Keratinocyte (primary cell): ENCODE data around the gene RBMS3. TPM values are rescaled to one million over a fixed set of nuclear protein-coding genes. Genes with fewer than 3 reads are reported as not detected.
A peak's percentile ranks its signal among the peaks of the same experiment; 100 is the strongest.
"Not testable (repeated sequence)": the region's sequence is repeated elsewhere in the genome, so short reads cannot be mapped to it uniquely, and the experiment has no call there.

Experiments used
- DNase-seq: peaks from one replicate; pipeline ENCODE4 v3.0.0-alpha.2; 2011; ENCODE audit warnings: low read depth, missing footprints, low spot score
- FAIRE-seq: peaks from 2 replicates; lab custom pipeline; 2011; peaks lifted over from hg19 to GRCh38; lab: Jason Lieb, UNC
- H2AFZ ChIP-seq: 2 replicates; pipeline ENCODE4 v1.6.0; 2012; ENCODE audit warnings: low read length, control low read depth, inconsistent platforms; ENCODE audit not compliant: control insufficient read depth
- H3K27ac ChIP-seq: 2 replicates; pipeline ENCODE4 v1.5.1; 2011; ENCODE audit warnings: low read length; ENCODE audit not compliant: control insufficient read depth, insufficient read depth
- H3K27me3 ChIP-seq: 3 replicates; pipeline ENCODE4 v1.6.0; 2011; ENCODE audit warnings: low read length; ENCODE audit not compliant: control insufficient read depth, insufficient read depth; ENCODE audit errors: extremely low read depth
- H3K36me3 ChIP-seq, 2 experiments: 2 replicates in 1 of 2; 3 replicates in 1 of 2; pipeline ENCODE4 v1.5.1; 2011; ENCODE audit warnings: low read length in 2 of 2, mild to moderate bottlenecking in 1 of 2; ENCODE audit not compliant: control insufficient read depth in 2 of 2, insufficient read depth in 2 of 2; ENCODE audit errors: extremely low read depth in 1 of 2
- H3K4me1 ChIP-seq: 3 replicates; pipeline ENCODE4 v1.5.1; 2011; ENCODE audit warnings: low read length; ENCODE audit not compliant: control insufficient read depth, insufficient read depth; ENCODE audit errors: extremely low read depth
- H3K4me2 ChIP-seq: 3 replicates; pipeline ENCODE4 v1.6.0; 2011; ENCODE audit warnings: low read depth, low read length; ENCODE audit not compliant: control insufficient read depth, insufficient read depth; ENCODE audit errors: extremely low read depth
- H3K4me3 ChIP-seq, 3 experiments: fragments of 200-600 bp in 1 of 3; sonication (generic) in 1 of 3; 2 replicates in 2 of 3; 3 replicates in 1 of 3; pipeline ENCODE4 v1.5.1; 2011 to 2016; ENCODE audit warnings: low read length in 3 of 3, mild to moderate bottlenecking in 3 of 3, control low read depth in 2 of 3, inconsistent platforms in 1 of 3, low read depth in 1 of 3, mixed read lengths in 1 of 3, mixed run types in 1 of 3, moderate library complexity in 1 of 3; ENCODE audit not compliant: control insufficient read depth in 2 of 3, insufficient read depth in 2 of 3; ENCODE audit errors: extremely low read depth in 1 of 3
- H3K79me2 ChIP-seq: 2 replicates; pipeline ENCODE4 v1.6.0; 2012; ENCODE audit warnings: low read length; ENCODE audit not compliant: control insufficient read depth, insufficient read depth
- H3K9ac ChIP-seq: 3 replicates; pipeline ENCODE4 v1.6.0; 2011; ENCODE audit warnings: low read length; ENCODE audit not compliant: control insufficient read depth, insufficient read depth; ENCODE audit errors: extremely low read depth
- H3K9me1 ChIP-seq: 3 replicates; pipeline ENCODE4 v1.6.0; 2011; ENCODE audit warnings: low read length; ENCODE audit not compliant: control insufficient read depth, insufficient read depth; ENCODE audit errors: extremely low read depth
- H3K9me3 ChIP-seq: 2 replicates; pipeline ENCODE4 v1.5.1; 2012; ENCODE audit warnings: low read depth, low read length; ENCODE audit not compliant: control insufficient read depth
- H4K20me1 ChIP-seq: 3 replicates; pipeline ENCODE4 v1.6.0; 2011; ENCODE audit warnings: low read length; ENCODE audit not compliant: control insufficient read depth, insufficient read depth; ENCODE audit errors: extremely low read depth
- CTCF ChIP-seq, 3 experiments: IDR thresholded peaks in 1 of 3; conservative IDR thresholded peaks in 1 of 3; optimal IDR thresholded peaks in 1 of 3; 2 replicates in 2 of 3; 3 replicates in 1 of 3; pipeline versions ENCODE3 to v1.5.1; 2011; ENCODE audit warnings: low read length in 3 of 3, mild to moderate bottlenecking in 3 of 3, moderate library complexity in 2 of 3, control low read depth in 1 of 3, inconsistent platforms in 1 of 3; ENCODE audit not compliant: insufficient read depth in 2 of 3; ENCODE audit errors: extremely low read depth in 1 of 3
- EZH2 ChIP-seq: IDR thresholded peaks from one replicate; pipeline ENCODE4 v1.6.1; 2012; ENCODE audit warnings: inconsistent platforms, mild to moderate bottlenecking, low read length, moderate library complexity
- dilution Hi-C: fragments of 300-500 bp; cut with MboI; formaldehyde crosslinking; loops from one replicate; pipeline ENCODE4 v1.7.0; 2020; ENCODE audit warnings: low sequenced_read_pairs; ENCODE audit not compliant: extremely low pct_ligation_motif_present
- polyA plus RNA-seq, 5 experiments: library from polyadenylated mRNA; depleted of rRNA in 3 of 5; stranded (reverse) in 3 of 5; stranded (forward) in 1 of 5; unstranded in 1 of 5; fragments of >200 nt; gene quantifications; 1 replicate in 1 of 5; 2 replicates in 3 of 5; 3 replicates in 1 of 5; pipeline versions ENCODE4 v1.2.1 to v1.2.3, GENCODE V29; 2011 to 2012; ENCODE audit warnings: missing spikeins in 2 of 5, low read depth in 1 of 5, low replicate concordance in 1 of 5

The RBMS3 gene
- polyA plus RNA-seq, 1 donor (not counting 4 experiments of a cell fraction or from before 2014, with no cell fraction given): 2.3 TPM

DNA sequence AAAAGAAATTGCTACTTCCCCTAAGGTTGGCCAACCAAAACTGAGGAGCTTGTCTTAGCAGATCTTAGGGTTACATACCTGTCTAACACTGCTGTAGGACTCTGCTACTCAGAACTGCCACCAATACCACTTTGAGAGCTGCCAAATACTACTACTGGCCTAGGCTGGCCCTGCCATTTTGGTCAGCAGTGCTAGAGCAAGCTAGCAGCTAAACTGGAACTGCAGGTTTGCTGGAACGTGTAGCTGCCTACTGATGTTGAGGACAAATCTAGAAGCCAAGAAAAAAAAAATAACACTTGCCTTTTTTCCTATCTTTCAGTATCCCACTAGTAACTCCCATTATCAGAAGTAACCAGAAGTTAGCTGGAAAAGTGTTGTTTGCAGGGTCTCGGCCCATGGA lies 387.4 kb downstream of the RBMS3 start:
- H3K36me3 ChIP-seq: no peaks in the 10 kb centered on the region
- dilution Hi-C loops: no loop called here
- H3K79me2 ChIP-seq: no peaks in the 10 kb centered on the region
- H2AFZ ChIP-seq: no peak overlapping the region
- H3K27me3 ChIP-seq: no peaks in the 10 kb centered on the region
- no peak for TF ChIP-seq CTCF (optimal IDR thresholded peaks at IDR 0.05 in 1 of 3, IDR thresholded peaks at IDR 0.05 in 1 of 3, conservative IDR thresholded peaks at IDR 0.05 in 1 of 3; ENCODE audit: extremely low read depth in 1 of 3, insufficient read depth in 2 of 3, low read length in 3 of 3)
- TF ChIP-seq EZH2: no peak
- no peaks in the 10 kb centered on the region for H3K9me1 ChIP-seq
- H4K20me1 ChIP-seq: no peaks in the 10 kb centered on the region
- no peak for FAIRE-seq
- no peaks in the 10 kb centered on the region for H3K9me3 ChIP-seq
- H3K9ac ChIP-seq: no peak overlapping the region
- DNase-seq: no peak
- H3K4me1 ChIP-seq: no peaks in the 10 kb centered on the region
- no peak overlapping the region for H3K27ac ChIP-seq
- no peak overlapping the region for H3K4me2 ChIP-seq
- H3K4me3 ChIP-seq: no peak overlapping the region

DNA sequence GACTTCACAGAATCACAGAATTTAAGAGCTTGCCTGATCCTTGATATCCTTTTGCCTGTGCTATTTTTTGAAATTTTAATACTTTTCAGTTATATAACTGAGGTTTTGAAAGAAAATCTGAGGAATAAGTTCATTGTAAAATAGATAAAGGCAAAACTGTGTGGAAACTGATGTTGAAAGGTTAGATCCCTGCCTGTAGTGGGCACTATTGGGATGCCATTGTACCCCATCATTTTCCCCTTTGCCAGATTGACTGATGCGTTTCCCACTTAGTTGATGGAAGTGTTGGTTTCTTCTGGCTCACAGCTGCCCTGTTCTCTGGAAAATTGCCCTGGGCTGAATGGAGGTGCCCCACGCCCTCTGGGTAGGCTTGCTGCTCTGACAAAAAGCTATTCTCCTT lies 387.9 kb downstream of the RBMS3 start:
- TF ChIP-seq EZH2 (no peak), CTCF (optimal IDR thresholded peaks at IDR 0.05 in 1 of 3, IDR thresholded peaks at IDR 0.05 in 1 of 3, conservative IDR thresholded peaks at IDR 0.05 in 1 of 3; ENCODE audit: extremely low read depth in 1 of 3, insufficient read depth in 2 of 3, low read length in 3 of 3) (peak; percentile 21 to 64 (median 33))
- Histone ChIP-seq H2AFZ (no peak overlapping the region), H3K9ac (no peak overlapping the region), H3K36me3 (no peaks in the 10 kb centered on the region), H3K4me2 (no peak overlapping the region), H3K9me1 (no peaks in the 10 kb centered on the region), H3K79me2 (no peaks in the 10 kb centered on the region), H3K9me3 (no peaks in the 10 kb centered on the region), H3K27ac (no peak overlapping the region), H3K27me3 (no peaks in the 10 kb centered on the region), H3K4me1 (no peaks in the 10 kb centered on the region), H3K4me3 (no peak overlapping the region), H4K20me1 (no peaks in the 10 kb centered on the region)
- FAIRE-seq: no peak
- dilution Hi-C loops: no loop called here
- DNase-seq: no peak

DNA sequence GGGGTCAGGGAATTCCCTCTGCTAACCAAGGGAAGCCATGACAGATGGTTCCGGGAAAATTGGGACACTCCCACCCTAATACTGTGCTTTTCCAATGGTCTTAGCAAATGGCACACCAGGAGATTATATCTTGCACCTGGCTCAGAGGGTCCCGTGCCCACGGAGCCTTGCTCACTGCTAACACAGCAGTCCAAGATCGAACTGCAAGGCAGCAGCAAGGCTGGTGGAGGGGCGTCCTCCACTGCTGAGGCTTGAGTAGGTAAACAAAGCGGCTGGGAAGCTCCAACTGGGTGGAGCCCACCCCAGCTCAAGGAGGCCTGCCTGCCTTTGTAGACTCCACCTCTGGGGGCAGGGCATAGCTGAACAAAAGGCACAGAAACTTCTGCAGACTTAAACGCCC lies 389.6 kb downstream of the RBMS3 start:
- H3K79me2 ChIP-seq, H3K4me3 ChIP-seq, H3K9ac ChIP-seq, H3K27ac ChIP-seq, DNase-seq, H3K4me1 ChIP-seq, FAIRE-seq, H3K9me3 ChIP-seq, H3K27me3 ChIP-seq, H3K9me1 ChIP-seq, H3K4me2 ChIP-seq, H3K36me3 ChIP-seq, H4K20me1 ChIP-seq, dilution Hi-C loops, H2AFZ ChIP-seq: not testable (repeated sequence)
